ENCODE results near the gene PMPCA. TPM values are rescaled to one million over a fixed set of nuclear protein-coding genes. Genes with fewer than 3 reads are reported as not detected.

PMPCA gene
- total and polyA plus RNA-seq, 2 of the 13 experiments (the other 11 are each of a cell fraction or from before 2014, with no cell fraction given) = 70.2 to 88.4 TPM

- TF ChIP-seq TFE3 (CRISPR knock-in tag; IDR thresholded peaks at IDR 0.05) (0 out of 2 replicates have a peak, but pooled peaks have one; percentile 37), ARID4A (CRISPR knock-in tag; IDR thresholded peaks at IDR 0.05; ENCODE audit: borderline replicate concordance) (peak; percentile 93), IRF1 (CRISPR knock-in tag; IDR thresholded peaks at IDR 0.05; ENCODE audit: low read depth) (peak; percentile 44; the same call in 1 of the 2 replicates), FOXO1 (CRISPR knock-in tag; IDR thresholded peaks at IDR 0.05) (0 out of 2 replicates have a peak, but pooled peaks have one; percentile 23), ZNF644 (CRISPR knock-in tag; IDR thresholded peaks at IDR 0.05; ENCODE audit: low read depth) (no peak), ZNF574 (CRISPR knock-in tag; IDR thresholded peaks at IDR 0.05) (peak; percentile 98), CENPX (CRISPR knock-in tag; IDR thresholded peaks at IDR 0.05) (no peak), SP2 (CRISPR knock-in tag; IDR thresholded peaks at IDR 0.05) (peak; percentile 71), RBM39 (IDR thresholded peaks at IDR 0.05; ENCODE audit: low read depth, low read length, poor library complexity, severe bottlenecking) (peak; percentile 91), NFAT5 (CRISPR knock-in tag; IDR thresholded peaks at IDR 0.05) (peak; percentile 71; the same call in 1 of the 2 replicates), SMC3 (IDR thresholded peaks at IDR 0.05; ENCODE audit: low read length) (peak; percentile 28; the same call in 1 of the 2 replicates), U2AF2 (IDR thresholded peaks at IDR 0.05; ENCODE audit: low read depth, low read length) (no peak), ZNF143 (CRISPR knock-in tag; IDR thresholded peaks at IDR 0.05) (peak; percentile 74)
These were observed 47.1 kb upstream of the PMPCA start, which contains the start of gene DNLZ (continued) for GRCh38 chr9:136363106-136363948.

Data from HepG2 (cell line).